Spleen (tissue), 11 donors: ENCODE measurements around the gene ATP2B1. TPM values are rescaled to one million over a fixed set of nuclear protein-coding genes. Genes with fewer than 3 reads are reported as not detected.

Experiments used
- DNase-seq: peaks from one replicate; pipeline ENCODE4 v3.0.0-alpha.2; 2020
- H3K27ac ChIP-seq, 8 donors: fragments of 200-600 bp; sonication (generic) in 7 of 8; 1 replicate in 4 of 8; 2 replicates in 4 of 8; pipeline versions ENCODE4 v1.5.0 to v1.8.0; 2016 to 2021; ENCODE audit warnings: inconsistent platforms in 4 of 8, mild to moderate bottlenecking in 4 of 8, moderate library complexity in 1 of 8
- H3K27me3 ChIP-seq, 7 donors: fragments of 200-600 bp; sonication (generic) in 6 of 7; replicated peaks in 1 of 7; 1 replicate in 4 of 7; 2 replicates in 3 of 7; pipeline versions ENCODE4 v1.5.0 to v1.8.0; 2016 to 2021; ENCODE audit warnings: inconsistent platforms in 3 of 7, mild to moderate bottlenecking in 1 of 7
- H3K36me3 ChIP-seq, 6 donors: fragments of 200-600 bp; sonication (generic) in 5 of 6; 1 replicate in 4 of 6; 2 replicates in 2 of 6; pipeline versions ENCODE4 v1.5.0 to v1.8.0; 2016 to 2021; ENCODE audit warnings: inconsistent platforms in 2 of 6
- H3K4me1 ChIP-seq, 6 donors: fragments of 200-600 bp; sonication (generic) in 5 of 6; 1 replicate in 3 of 6; 2 replicates in 3 of 6; pipeline versions ENCODE4 v1.5.0 to v1.8.0; 2016 to 2021; ENCODE audit warnings: inconsistent platforms in 3 of 6
- H3K4me3 ChIP-seq, 8 donors: fragments of 200-600 bp; sonication (generic) in 7 of 8; 1 replicate in 4 of 8; 2 replicates in 4 of 8; pipeline versions ENCODE4 v1.5.0 to v1.8.0; 2016 to 2021; ENCODE audit warnings: inconsistent platforms in 4 of 8, mild to moderate bottlenecking in 4 of 8, moderate library complexity in 2 of 8
- H3K9me3 ChIP-seq, 8 donors: fragments of 200-600 bp; sonication (generic) in 7 of 8; 1 replicate in 4 of 8; 2 replicates in 4 of 8; pipeline versions ENCODE4 v1.5.0 to v1.8.0; 2016 to 2021; ENCODE audit warnings: inconsistent platforms in 4 of 8
- CTCF ChIP-seq, 11 experiments: fragments of 200-600 bp in 7 of 11; fragments of 450-650 bp in 4 of 11; sonication (generic) in 4 of 11; IDR thresholded peaks in 8 of 11; conservative IDR thresholded peaks in 3 of 11; 1 replicate in 7 of 11; 2 replicates in 4 of 11; pipeline versions ENCODE4 v1.4.0 to v1.8.0; 2016 to 2021; ENCODE audit warnings: antibody characterized with exemption in 11 of 11, inconsistent platforms in 4 of 11, mild to moderate bottlenecking in 1 of 11
- POLR2A ChIP-seq, 3 donors: fragments of 450-650 bp; IDR thresholded peaks; one replicate each; pipeline ENCODE4 v1.5.1; 2017; ENCODE audit warnings: antibody characterized with exemption in 3 of 3, mild to moderate bottlenecking in 1 of 3
- POLR2AphosphoS5 ChIP-seq, 3 donors: sonication (generic); formaldehyde crosslinking; IDR thresholded peaks; one replicate each; pipeline ENCODE4 v1.5.1; 2017; ENCODE audit warnings: antibody characterized with exemption in 3 of 3
- WGBS, 5 donors: extraction: QIAGEN DNeasy Blood & Tissue Kit in 3 of 5; methylation state at CpG; one replicate each; pipeline versions ENCODE4 v1.1.5 to v1.1.7; 2013 to 2018; 5-methylcytosine and 5-hydroxymethylcytosine counted together
- intact Hi-C: fragments of 100-400 bp; cut with DNase I; formaldehyde crosslinking; loops from one replicate; pipeline ENCODE4 v1.15.0; 2023; ENCODE audit warnings: low total_unique reads
- polyA plus RNA-seq, 3 donors: library from polyadenylated mRNA; stranded (reverse); fragments of 200-250 nt; gene quantifications; one replicate each; pipeline ENCODE4 v1.2.1, GENCODE V29; 2013
- total RNA-seq, 7 donors: library from RNA; depleted of rRNA in 3 of 7; stranded (reverse); fragments of >200 nt in 3 of 7; fragmentation: NEBNext Ultra II Directional in 4 of 7; extraction: Animal tissue kit (Norgen Biotek cat#: 25700) in 4 of 7; gene quantifications; one replicate each; pipeline versions ENCODE4 v1.1.0 to v1.2.1, GENCODE V29; 2016 to 2021
- donor health status: healthy with polysubstance abuse.
- donor health status: DM: no; HTN: no; CAD: no; lungs with moderate emphysema.
- donor health status: DM: no; HTN: no; CAD: no.
- donor health status: Bipolar disorder and iron deficiency.
- donor health status: healthy.
- donor health status: DM: no; HTN: no; CAD: no.
- donor health status: DM: yes; HTN: yes; CAD: no.

Gene ATP2B1
- total and polyA plus RNA-seq, 10 donors = 13.2 to 130 (median 75.6) TPM

GRCh38 chr12:89690925-89691324 is 17.7 kb downstream of the ATP2B1 start:
- no peak for DNase-seq
- H3K36me3 ChIP-seq = no peaks in the 10 kb centered on the region
- H3K9me3 ChIP-seq = no peaks in the 10 kb centered on the region
- TF ChIP-seq CTCF (IDR thresholded peaks at IDR 0.05 in 8 of 11, conservative IDR thresholded peaks at IDR 0.05 in 3 of 11) (no peak), POLR2A (IDR thresholded peaks at IDR 0.05) (no peak), POLR2AphosphoS5 (IDR thresholded peaks at IDR 0.05) (no peak)
- 74 to 92% (median 82%) methylated on average over 1 of the region's 1 CpG for WGBS, 5 donors
- H3K27me3 ChIP-seq = no peaks in the 10 kb centered on the region
- H3K4me1 ChIP-seq = peaks cover 13 to 81% (median 63%) of the 10 kb centered on the region in 6 donors
- H3K27ac ChIP-seq = no peak overlapping the region
- intact Hi-C loops = no loop called here
- H3K4me3 ChIP-seq = no peak overlapping the region

- Histone ChIP-seq H3K27ac (no peak overlapping the region), H3K27me3 (no peaks in the 10 kb centered on the region), H3K9me3 (no peaks in the 10 kb centered on the region), H3K36me3 (no peaks in the 10 kb centered on the region), H3K4me3 (no peak overlapping the region), H3K4me1 (peaks cover 8 to 78% (median 51%) of the 10 kb centered on the region in 6 donors)
- no peak for DNase-seq
- TF ChIP-seq POLR2A (IDR thresholded peaks at IDR 0.05) (no peak), CTCF (IDR thresholded peaks at IDR 0.05 in 8 of 11, conservative IDR thresholded peaks at IDR 0.05 in 3 of 11) (no peak), POLR2AphosphoS5 (IDR thresholded peaks at IDR 0.05) (no peak)
- WGBS, 5 donors = 93 to 97% (median 95%) methylated on average over 3 of the region's 3 CpGs
- intact Hi-C loops = no loop called here
Measured at GRCh38 chr12:89689306-89689705, 19.3 kb downstream of the ATP2B1 start.

GRCh38 chr12:89686311-89686710 is 22.3 kb downstream of the ATP2B1 start:
- Histone ChIP-seq H3K27me3 (no peaks in the 10 kb centered on the region), H3K36me3 (peaks cover 0 to 7% (median 0%) of the 10 kb centered on the region in 6 donors), H3K4me1 (peaks cover 0 to 58% (median 24%) of the 10 kb centered on the region in 6 donors), H3K9me3 (peaks cover 0 to 26% (median 24%) of the 10 kb centered on the region in 8 donors), H3K4me3 (no peak overlapping the region), H3K27ac (no peak overlapping the region)
- DNase-seq = no peak
- intact Hi-C loops = no loop called here
- TF ChIP-seq POLR2A (IDR thresholded peaks at IDR 0.05) (no peak), CTCF (IDR thresholded peaks at IDR 0.05 in 8 of 11, conservative IDR thresholded peaks at IDR 0.05 in 3 of 11) (no peak), POLR2AphosphoS5 (IDR thresholded peaks at IDR 0.05) (no peak)
- 94 to 98% (median 97%) methylated on average over 2 of the region's 2 CpGs for WGBS, 5 donors

GRCh38 chr12:89685363-89685972 is 23.2 kb downstream of the ATP2B1 start:
- DNase-seq = no peak
- Histone ChIP-seq H3K36me3 (peaks cover 0 to 7% (median 0%) of the 10 kb centered on the region in 6 donors), H3K9me3 (peaks cover 3 to 34% (median 32%) of the 10 kb centered on the region in 8 donors), H3K27me3 (no peaks in the 10 kb centered on the region), H3K4me1 (peaks cover 0 to 50% (median 16%) of the 10 kb centered on the region in 6 donors), H3K27ac (no peak overlapping the region), H3K4me3 (no peak overlapping the region)
- TF ChIP-seq POLR2A (IDR thresholded peaks at IDR 0.05) (no peak), CTCF (IDR thresholded peaks at IDR 0.05 in 8 of 11, conservative IDR thresholded peaks at IDR 0.05 in 3 of 11) (no peak), POLR2AphosphoS5 (IDR thresholded peaks at IDR 0.05) (no peak)
- intact Hi-C loops = no loop called here
